Esophagus squamous epithelium (tissue), 5 donors: ENCODE measurements around the gene KRTAP12-3. TPM values are rescaled to one million over a fixed set of nuclear protein-coding genes. Genes with fewer than 3 reads are reported as not detected.
"Not testable (repeated sequence)": the region's sequence is repeated elsewhere in the genome, so short reads cannot be mapped to it uniquely, and the experiment has no call there.

Experiments
- DNase-seq: peaks from one replicate; lab custom pipeline; 2025; lab: John Stamatoyannopoulos, UW
- H3K27ac ChIP-seq, 4 donors: fragments of 200-600 bp; sonication (generic); one replicate each; pipeline ENCODE4 v1.5.1; 2016 to 2019; ENCODE audit warnings: mild to moderate bottlenecking in 1 of 4
- H3K27me3 ChIP-seq, 4 donors: fragments of 200-600 bp; sonication (generic); 1 replicate in 3 of 4; 2 replicates in 1 of 4; pipeline versions ENCODE4 v1.5.1 to v1.6.0; 2017 to 2021; ENCODE audit warnings: antibody characterized with exemption in 1 of 4
- H3K36me3 ChIP-seq, 3 donors: fragments of 200-600 bp; sonication (generic); one replicate each; pipeline ENCODE4 v1.5.1; 2016 to 2019
- H3K4me1 ChIP-seq, 3 donors: fragments of 200-600 bp; sonication (generic); one replicate each; pipeline ENCODE4 v1.5.1; 2017 to 2019
- H3K4me3 ChIP-seq, 4 donors: fragments of 200-600 bp; sonication (generic); 1 replicate in 3 of 4; 2 replicates in 1 of 4; pipeline ENCODE4 v1.5.1; 2016 to 2019; ENCODE audit warnings: mild to moderate bottlenecking in 2 of 4, moderate library complexity in 1 of 4
- H3K9me3 ChIP-seq, 3 donors: fragments of 200-600 bp; sonication (generic); one replicate each; pipeline ENCODE4 v1.5.1; 2016 to 2019
- POLR2A ChIP-seq, 4 donors: fragments of 450-650 bp; IDR thresholded peaks; one replicate each; pipeline ENCODE4 v1.6.1; 2017; ENCODE audit warnings: antibody characterized with exemption in 4 of 4, mild to moderate bottlenecking in 4 of 4, moderate library complexity in 3 of 4
- WGBS, 2 donors: methylation state at CpG; one replicate each; pipeline ENCODE4 v1.1.5; 2018; 5-methylcytosine and 5-hydroxymethylcytosine counted together
- intact Hi-C: fragments of 100-400 bp; cut with DNase I; formaldehyde crosslinking; loops from one replicate; pipeline ENCODE4 v1.15.0; 2022
- total RNA-seq, 4 donors: library from RNA; depleted of rRNA; stranded (reverse); fragments of >200 nt; gene quantifications; one replicate each; pipeline ENCODE4 v1.1.0, GENCODE V29; 2016
- TF ChIP-seq, protein P1 (sequence below), 6 experiments: fragments of 450-650 bp in 4 of 6; fragments of 200-600 bp in 2 of 6; sonication (generic) in 2 of 6; IDR thresholded peaks; one replicate each; pipeline ENCODE4 v1.5.1; 2016 to 2019; ENCODE audit warnings: antibody characterized with exemption in 6 of 6, mild to moderate bottlenecking in 4 of 6, moderate library complexity in 4 of 6
- donor health status: DM: yes; HTN: yes; CAD: no.

The KRTAP12-3 gene
- total RNA-seq, 4 donors from 2014 or later: not detected

DNA sequence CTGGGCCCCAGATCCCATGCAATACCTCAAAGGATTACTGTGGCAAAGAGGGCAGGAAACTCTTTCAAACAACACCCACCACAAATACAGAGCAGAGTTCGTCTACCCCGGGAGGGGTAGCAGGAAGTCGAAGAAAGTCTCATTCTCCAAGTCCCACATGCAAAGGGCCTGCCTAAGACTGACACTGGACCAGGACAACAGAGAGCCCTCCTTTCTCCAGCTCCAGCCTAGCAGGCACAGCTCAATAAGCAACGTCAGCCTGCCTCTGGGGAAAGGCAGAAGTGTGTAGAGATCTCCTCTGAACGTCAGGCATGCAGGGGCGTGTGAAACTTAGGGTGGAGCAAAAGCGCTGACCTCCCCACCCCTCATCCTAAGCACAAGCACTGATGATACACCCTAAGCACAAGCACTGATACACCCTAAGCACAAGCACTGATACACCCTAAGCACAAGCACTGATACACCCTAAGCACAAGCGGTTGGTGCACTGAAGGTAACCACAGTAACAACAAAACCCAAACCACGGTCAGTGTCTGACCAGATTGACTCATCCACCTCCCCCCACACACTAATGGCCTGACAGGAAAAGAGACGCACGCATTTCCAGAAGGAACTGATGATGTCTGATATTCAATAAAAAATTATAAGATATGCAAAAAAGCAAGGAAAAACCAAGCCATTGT lies 1.3 kb downstream of the KRTAP12-3 start:
- Histone ChIP-seq H3K4me1 (no peaks in the 10 kb centered on the region), H3K4me3 (no peak overlapping the region), H3K27ac (no peak overlapping the region), H3K27me3 (peaks cover 0 to 34% (median 0%) of the 10 kb centered on the region in 4 donors), H3K36me3 (no peaks in the 10 kb centered on the region), H3K9me3 (peaks cover 0 to 8% (median 0%) of the 10 kb centered on the region in 3 donors)
- TF ChIP-seq, protein P1, sequence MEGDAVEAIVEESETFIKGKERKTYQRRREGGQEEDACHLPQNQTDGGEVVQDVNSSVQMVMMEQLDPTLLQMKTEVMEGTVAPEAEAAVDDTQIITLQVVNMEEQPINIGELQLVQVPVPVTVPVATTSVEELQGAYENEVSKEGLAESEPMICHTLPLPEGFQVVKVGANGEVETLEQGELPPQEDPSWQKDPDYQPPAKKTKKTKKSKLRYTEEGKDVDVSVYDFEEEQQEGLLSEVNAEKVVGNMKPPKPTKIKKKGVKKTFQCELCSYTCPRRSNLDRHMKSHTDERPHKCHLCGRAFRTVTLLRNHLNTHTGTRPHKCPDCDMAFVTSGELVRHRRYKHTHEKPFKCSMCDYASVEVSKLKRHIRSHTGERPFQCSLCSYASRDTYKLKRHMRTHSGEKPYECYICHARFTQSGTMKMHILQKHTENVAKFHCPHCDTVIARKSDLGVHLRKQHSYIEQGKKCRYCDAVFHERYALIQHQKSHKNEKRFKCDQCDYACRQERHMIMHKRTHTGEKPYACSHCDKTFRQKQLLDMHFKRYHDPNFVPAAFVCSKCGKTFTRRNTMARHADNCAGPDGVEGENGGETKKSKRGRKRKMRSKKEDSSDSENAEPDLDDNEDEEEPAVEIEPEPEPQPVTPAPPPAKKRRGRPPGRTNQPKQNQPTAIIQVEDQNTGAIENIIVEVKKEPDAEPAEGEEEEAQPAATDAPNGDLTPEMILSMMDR (IDR thresholded peaks at IDR 0.05): no peak
- no peak for TF ChIP-seq POLR2A (IDR thresholded peaks at IDR 0.05)
- intact Hi-C loops: no loop called here
- no peak for DNase-seq
- 40 to 46% methylated on average over 8 to 10 of the region's 11 CpGs for WGBS, 2 donors

- H3K4me1 ChIP-seq, DNase-seq, H3K4me3 ChIP-seq, intact Hi-C loops, H3K9me3 ChIP-seq, H3K27ac ChIP-seq, H3K36me3 ChIP-seq: not testable (repeated sequence)
- H3K27me3 ChIP-seq: peaks cover 0 to 35% (median 0%) of the 10 kb centered on the region in 4 donors
- 42 to 56% methylated on average over 6 to 7 of the region's 7 CpGs for WGBS, 2 donors
Observed at GRCh38 chr21:44661567-44661966, 3.8 kb downstream of the KRTAP12-3 start.

GRCh38 chr21:44664691-44665090 lies 7.0 kb downstream of the KRTAP12-3 start:
- WGBS, 2 donors: 80 to 89% methylated on average over 5 of the region's 5 CpGs
- DNase-seq: no peak
- H3K36me3 ChIP-seq: no peaks in the 10 kb centered on the region

DNA sequence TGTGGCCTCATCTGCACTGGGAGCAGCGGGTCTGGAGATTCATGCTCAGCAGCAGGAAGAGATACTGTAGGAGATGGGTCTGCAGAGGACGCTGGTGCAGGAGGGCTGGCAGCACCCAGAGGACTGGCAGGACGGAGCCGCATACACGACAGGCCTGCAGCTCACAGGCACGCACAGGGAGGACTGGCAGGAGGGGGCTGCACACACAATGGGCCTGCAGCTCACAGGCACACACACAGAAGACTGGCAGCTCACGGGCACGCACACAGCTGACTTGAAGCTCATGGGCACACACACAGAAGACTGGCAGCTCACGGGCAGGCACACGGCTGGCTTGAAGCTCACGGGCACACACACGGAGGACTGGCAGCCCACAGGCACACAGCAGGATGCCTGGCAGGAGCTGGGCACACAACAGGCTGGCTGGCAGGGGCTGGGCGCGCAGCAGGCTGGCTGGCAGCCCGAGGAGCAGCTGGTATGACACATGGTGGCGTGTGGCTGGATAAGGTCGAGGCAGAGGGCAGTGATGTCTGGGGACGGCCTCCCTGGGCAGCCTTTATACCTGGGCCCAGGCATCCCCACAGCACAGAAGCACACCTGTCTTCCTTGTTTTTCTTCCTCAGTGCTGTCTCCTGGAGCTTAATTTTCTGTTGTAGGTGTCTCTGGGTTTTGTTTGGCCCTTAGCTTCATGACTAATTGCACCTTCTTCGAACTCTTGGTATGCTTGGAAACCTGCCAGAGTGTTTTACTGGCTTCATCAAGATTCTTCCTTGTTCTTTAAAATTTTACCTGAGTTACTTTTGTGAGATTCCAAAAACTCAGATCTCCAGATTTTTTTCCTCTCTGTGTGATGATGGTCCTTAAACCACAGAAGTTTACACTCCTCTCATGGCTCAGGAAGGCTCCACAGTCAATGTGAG lies 8.9 kb downstream of the KRTAP12-3 start, which contains the start of gene KRTAP12-2:
Gene KRTAP12-2 (minus strand): TSS at position 527 of the 920 bp plus-strand sequence. CDS start 41 bp downstream, at position 486.
- Histone ChIP-seq H3K9me3 (peaks cover 0 to 13% (median 0%) of the 10 kb centered on the region in 3 donors), H3K27ac (no peak within 1 kb of the TSS), H3K27me3 (peaks cover 0 to 35% (median 0%) of the 10 kb centered on the region in 4 donors), H3K4me1 (no peaks in the 10 kb centered on the region), H3K36me3 (no peaks in the 10 kb centered on the region), H3K4me3 (no peak within 1 kb of the TSS)
- intact Hi-C loops: no loop called here
- 43 to 87% methylated on average over 3 to 10 of the region's 19 CpGs for WGBS, 2 donors
- no peak for DNase-seq
- TF ChIP-seq POLR2A (IDR thresholded peaks at IDR 0.05): no peak
- TF ChIP-seq, protein P1 (IDR thresholded peaks at IDR 0.05): no peak

More at GRCh38 chr21:44664691-44665090, 7.0 kb downstream of the KRTAP12-3 start:
- no peak overlapping the region for H3K4me3 ChIP-seq
- H3K9me3 ChIP-seq: no peaks in the 10 kb centered on the region
- H3K27me3 ChIP-seq: peaks cover 0 to 22% (median 0%) of the 10 kb centered on the region in 4 donors
- TF ChIP-seq, protein P1 (IDR thresholded peaks at IDR 0.05): no peak
- TF ChIP-seq POLR2A (IDR thresholded peaks at IDR 0.05): no peak
- intact Hi-C loops: no loop called here
- H3K27ac ChIP-seq: no peak overlapping the region
- no peaks in the 10 kb centered on the region for H3K4me1 ChIP-seq

DNA sequence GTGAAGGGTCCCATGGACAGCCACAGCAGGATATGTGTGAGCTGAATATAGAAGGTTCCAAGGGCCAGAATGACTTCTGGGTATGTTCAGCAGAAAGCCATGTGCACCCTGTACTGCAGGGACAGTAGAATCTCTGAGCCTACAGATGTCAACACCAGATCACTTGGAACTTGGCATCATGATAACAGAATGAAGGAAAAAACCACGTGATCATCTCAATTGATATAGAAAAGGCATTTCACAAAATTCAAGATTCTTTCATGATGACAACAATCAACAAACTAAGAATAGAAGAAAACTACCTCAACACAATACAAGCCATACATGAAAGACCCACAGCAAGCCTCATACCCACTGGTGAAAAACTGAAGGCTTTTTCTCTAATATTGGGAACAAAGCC lies 9.9 kb downstream of the KRTAP12-3 start:
- Histone ChIP-seq H3K36me3 (no peaks in the 10 kb centered on the region), H3K27me3 (peaks cover 0 to 35% (median 0%) of the 10 kb centered on the region in 4 donors), H3K9me3 (peaks cover 0 to 21% (median 7%) of the 10 kb centered on the region in 3 donors), H3K4me3 (no peak overlapping the region), H3K4me1 (no peaks in the 10 kb centered on the region), H3K27ac (no peak overlapping the region)
- 42 to 56% methylated on average over 1 of the region's 1 CpG for WGBS, 2 donors
- TF ChIP-seq POLR2A (IDR thresholded peaks at IDR 0.05): no peak
- TF ChIP-seq, protein P1 (IDR thresholded peaks at IDR 0.05): no peak
- intact Hi-C loops: no loop called here
- no peak for DNase-seq
